HG02852 (cell line): ENCODE results near the gene NR3C2.
"Not testable (repeated sequence)": the region's sequence is repeated elsewhere in the genome, so short reads cannot be mapped to it uniquely, and the experiment has no call there.

Experiments
- ATAC-seq: cut with Tn5 transposase; IDR thresholded peaks from one replicate; pipeline ENCODE4 v1.9.1; 2021; ENCODE audit warnings: mild to moderate bottlenecking, moderate library complexity; ENCODE audit not compliant: unreplicated experiment

Gene NR3C2

DNA sequence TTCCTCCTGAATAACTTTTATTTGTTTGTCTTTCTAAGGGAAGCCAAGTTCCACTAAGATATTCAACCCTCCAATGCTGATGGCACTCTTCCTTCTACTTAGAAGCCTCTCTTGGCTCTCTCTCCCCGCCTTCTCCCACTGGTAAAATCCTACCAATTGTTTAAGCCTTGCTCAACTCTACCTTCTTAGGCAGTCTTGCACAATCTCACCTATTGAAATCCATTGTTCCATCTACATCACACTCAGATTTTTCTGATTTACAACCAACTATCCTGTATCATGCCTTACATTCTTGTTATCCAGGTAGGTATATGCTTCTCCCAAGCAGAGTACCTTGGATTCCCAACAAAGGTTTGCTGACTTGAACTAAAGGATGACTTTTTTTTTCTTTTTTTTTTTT is 69.1 kb downstream of the NR3C2 start:
- no peak for ATAC-seq

DNA sequence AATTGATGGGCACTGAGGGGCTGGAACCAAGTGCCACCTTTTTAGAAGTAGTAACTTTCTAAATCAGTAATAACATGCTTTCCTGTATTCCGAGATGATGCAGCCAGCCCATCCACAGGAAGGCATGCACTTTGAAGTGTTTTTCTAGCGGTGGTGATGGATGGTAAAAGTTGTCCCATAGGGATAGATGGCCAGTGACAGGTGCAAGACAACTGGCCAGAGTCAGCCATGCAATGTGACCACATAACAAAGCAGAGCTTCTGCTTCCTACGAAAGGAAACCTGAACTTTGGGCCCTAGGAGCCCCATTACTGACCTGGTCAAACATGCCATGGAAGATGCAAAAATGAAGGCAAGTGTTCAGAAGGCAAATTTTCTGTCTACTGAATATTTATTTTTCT is 72.3 kb downstream of the NR3C2 start:
- ATAC-seq, result no peak

DNA sequence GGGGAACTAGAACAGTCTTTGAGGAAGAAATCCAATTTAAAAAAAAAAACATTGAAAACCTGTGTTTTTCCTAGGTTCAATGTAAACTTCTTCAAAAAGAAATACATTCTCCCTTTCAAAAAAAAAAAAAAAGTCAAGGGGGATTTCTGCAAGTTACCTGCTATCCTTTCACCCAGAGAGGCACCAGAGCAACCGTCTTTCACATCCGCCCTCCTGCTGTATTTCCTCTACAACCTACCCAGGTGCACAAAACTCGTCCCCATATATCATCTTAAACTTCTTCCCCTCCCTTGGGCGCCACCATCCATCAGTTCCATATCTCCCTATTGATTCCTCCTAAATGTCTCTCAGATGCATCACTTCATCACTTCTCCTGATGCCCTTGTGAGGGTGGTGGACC is 74.5 kb downstream of the NR3C2 start:
- ATAC-seq, result no peak

DNA sequence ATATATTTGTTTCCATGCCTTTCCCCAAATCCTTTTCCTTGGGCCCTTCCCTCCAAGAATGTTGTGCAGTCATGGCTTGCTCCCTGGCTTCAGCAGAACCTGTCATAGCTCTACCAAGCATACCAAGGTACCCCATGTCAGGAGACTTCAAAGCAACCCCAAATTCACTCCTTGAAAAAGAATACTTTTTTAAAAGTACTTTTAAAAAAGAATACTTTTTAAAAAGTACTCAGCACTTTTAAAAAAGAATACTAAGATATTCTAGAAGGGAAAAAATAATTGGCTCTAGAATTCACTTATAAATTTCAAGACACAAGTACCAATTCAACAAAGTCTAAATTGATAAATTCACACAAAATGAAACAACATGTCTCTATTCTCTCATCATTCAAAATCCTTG is 76.0 kb downstream of the NR3C2 start:
- no peak for ATAC-seq

DNA sequence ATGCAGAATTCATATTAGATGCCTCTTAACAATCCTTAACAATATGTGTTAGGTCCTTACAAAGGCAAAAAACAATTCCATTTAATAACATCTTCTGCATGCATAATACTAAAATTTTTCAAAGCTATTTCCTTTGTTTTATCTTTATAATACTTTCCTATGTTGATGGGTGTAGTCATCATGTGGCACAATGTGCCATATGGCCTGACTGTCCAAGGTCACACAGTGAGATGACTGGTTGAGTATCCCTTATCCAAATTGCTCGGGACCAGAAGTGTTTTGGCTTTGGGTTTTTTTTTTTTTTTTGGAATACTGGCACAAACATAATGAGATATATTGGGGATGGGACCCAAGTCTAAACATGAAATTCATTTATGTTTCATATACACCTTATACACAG is 77.7 kb downstream of the NR3C2 start:
- ATAC-seq, result no peak

DNA sequence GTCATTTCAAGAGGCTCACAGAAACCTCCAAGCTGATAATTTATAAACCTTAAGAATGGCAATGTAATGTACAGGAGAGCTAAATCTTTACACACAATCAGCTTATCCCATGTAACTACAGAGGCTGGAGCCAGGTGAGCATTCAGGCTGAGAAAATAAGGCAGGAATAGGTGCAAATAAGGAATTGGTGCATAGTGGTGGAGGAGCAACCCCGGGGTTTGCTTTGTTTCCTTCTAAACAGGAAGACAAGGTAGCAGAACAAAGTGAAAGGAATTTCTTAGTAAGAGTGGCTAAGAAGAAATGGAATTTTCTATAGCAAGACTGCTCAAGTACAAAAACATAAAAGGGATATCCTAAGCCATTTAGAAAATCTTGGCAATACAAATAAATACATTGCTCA is 82.4 kb downstream of the NR3C2 start:
- ATAC-seq, result no peak

DNA sequence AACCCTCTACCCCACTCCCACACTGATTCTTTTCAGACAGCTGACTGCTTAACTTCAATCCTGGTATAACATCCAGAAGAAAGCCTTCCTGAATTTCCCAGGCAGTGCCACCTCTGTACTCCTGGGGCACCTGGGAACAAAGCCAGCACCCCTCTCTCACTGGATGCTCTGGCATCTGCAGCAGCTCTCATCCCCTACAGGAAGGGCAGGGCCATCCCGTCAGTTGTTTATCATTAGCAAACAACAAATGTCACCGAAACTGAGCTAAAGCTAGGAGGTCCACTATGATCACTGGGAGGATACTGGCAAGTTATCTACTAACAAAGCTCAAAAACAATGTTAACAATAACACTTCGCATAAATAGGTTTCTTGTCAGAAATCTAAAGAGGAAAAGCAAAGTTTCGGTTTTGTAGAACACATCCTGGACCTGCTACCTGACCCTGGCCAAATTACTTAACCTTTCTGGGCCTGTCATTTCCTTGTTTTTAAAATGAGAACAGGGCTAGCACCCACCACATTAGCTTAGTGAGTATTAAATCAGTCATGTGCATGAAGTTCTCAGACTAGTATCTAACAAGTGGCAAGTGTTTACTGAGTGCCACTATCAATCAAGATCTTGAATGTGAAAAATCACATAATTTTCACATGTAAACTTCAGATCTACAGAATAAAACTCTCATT is 86.6 kb downstream of the NR3C2 start:
- no peak for ATAC-seq

DNA sequence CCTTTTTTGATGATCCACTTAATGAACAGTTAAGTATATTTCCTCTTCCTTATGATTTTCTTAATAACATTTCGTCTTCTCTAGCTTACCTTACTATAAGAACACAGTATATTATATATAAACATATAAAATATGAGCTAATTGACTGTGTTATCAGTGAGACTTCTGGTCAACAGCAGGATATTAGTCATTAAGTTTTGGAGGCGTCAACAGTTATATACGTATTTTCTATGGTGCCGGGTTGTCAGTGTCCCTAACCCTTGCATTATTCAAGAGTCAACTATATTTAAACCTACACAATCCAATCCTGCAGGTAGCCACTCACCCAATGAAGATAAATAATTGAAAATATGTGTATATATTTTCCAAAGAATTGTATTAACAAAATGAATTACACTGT is 88.0 kb downstream of the NR3C2 start:
- ATAC-seq, result no peak

DNA sequence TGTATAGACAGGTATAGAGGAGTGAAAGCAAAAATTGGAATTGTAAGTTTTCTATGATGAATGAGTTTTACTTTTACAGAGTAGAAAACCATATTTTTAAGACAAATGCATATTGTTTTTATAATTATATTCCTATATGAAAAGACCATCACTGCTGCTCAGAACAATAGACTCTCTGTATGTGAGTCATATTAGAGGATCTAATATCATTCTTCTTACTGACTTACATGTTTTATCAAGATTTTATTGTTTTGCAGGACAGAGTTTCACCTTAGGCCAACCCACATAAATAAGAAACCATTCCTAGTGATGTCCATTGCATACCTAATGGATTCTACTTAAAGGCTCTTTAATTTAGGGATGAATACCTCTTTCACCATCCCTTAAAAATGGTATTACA is 88.6 kb downstream of the NR3C2 start:
- no peak for ATAC-seq

DNA sequence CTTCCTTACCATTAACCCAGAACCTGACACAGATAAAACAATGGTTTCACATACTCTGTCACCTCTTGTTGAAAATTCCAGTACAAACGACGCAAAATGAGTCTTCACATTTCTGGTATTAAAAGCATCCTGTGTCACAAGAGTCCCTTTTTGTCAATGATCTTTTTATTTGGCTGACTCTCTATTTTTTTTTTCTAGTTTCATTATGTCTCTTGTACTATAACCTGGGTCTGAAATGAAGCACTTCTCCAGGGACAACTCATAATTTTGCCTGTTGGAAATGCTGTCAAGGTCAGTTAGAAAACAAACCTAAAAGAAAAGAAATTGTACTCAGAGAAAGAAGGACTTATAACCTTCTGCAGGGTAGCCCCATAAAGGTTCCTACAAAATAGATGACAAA is 93.1 kb downstream of the NR3C2 start:
- no peak for ATAC-seq

DNA sequence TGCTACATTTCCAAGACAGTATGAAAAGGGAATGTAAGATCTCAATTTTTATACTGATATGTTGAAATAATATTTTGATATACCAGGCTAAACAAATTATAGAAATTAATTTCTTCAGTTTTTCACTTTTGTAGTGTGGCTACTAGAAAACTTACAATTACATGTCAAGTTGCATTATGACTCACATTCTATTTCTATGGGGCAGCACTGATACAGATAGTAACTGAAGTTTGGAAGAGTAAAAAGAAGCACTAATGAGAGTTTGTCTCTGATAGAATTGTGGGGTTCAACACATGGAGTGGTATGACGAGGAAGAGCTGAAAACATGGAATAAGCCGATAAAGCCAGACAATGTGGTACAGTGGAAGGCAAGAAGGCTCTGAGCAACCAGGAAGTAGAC is 95.6 kb downstream of the NR3C2 start:
- ATAC-seq, result no peak

DNA sequence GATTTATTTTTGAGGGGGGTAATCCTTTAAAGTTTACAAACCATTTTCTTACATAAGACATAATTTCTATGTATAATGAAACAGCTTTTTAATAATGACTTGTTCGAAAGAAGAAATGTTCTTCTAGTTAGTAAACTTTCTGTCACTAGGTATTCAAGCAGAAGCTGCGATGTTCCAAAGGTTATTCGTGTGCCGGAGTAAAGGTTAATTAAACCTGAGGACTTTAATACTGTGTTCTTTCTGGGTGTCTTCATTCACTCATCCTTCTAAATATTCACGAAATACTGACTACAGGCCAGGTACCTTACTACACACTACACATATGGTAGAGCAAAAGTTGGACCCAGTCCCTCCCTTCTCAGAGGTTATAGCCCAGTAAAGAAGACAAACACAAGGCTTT is 96.7 kb downstream of the NR3C2 start:
- no peak for ATAC-seq

DNA sequence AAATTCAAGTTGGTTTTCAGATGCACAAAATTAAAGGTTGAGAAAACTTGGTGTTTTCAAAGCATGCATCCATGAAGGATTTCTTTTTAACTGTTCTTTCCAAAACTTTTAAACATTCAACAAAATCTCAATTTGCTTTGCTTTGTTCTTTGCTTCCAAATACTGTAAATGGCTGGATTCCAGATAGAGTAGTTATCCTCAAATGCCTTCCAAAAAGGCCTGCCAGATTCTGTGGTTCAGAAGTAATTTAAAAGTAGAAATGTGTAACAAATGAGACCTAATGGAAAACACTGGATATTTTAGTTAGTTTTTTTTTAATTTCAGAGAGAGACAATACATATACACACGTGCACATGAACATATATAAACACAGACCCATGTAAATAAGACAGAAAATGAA is 97.3 kb downstream of the NR3C2 start:
- no peak for ATAC-seq

DNA sequence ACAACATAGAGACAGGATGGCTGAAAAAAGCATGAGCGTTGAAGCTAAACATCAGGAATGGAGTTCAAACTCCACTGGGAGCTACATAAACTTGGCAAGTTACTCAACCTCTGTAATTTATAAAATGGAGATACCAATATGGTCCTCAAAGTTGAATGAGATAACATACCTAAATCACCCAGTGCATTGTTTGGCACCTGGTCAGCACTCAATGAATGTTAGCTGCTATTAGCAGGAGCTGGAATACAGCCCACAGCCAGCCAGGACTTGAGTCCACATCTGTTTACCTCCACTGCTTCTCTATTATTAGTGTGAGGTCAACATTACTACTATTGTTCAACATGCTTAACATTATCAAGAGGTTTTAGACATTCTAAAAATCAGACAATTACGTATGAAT is 97.9 kb downstream of the NR3C2 start:
- ATAC-seq, result no peak

DNA sequence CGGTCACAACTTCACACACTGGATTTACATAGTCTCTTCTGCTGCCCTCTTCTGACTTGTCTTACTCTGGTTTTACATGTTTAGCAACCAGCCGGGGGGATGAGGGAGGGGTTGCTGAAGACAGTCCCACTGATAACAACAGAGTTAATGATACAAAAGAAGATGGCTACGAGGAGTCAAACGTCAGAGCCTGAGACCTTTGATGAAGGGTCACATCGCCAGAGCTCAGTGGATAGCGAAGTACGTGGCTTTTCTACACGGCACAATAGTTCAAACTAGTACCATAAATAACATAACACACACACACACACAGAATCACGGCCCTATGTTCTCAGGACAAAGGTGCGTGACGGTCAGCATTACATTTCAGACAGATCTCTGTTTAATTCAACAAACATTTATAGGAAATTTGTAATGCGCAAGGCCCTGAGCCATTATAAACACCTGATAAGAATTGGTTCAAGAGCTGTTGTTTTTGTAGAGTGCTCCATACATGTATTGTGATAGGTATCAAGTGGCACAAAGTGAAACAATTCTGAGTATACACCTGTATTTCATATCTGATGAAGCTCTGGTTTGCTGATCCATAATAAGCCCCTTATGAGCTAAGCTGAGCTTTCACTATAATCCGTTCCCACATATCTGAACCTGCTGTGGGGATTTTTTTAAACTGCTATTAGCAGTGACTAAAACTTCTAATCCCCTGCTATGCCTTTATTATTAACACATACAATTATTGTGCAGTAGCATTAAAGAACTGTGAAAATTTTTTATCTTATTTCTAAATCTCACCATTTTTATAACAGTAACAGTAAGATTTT is 100.0 kb downstream of the NR3C2 start:
- no peak for ATAC-seq

DNA sequence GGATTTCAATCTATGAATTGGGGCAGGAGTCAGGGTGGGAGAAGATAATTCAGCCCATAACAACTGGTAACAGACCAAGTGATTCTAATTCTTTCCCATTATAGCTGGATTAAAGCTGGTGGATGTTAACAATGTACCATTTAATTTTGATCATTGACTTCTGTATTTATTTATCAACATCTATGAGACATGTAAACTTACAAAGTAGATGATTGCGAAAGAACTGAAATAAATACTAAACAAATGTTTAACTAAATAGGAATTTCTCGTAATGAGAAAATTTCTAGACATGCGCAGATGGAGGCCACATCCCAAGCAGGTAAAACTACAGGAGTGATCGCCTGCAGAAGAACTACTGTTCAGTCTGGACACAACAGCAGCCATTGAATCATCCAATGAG is 107.1 kb downstream of the NR3C2 start:
- no peak for ATAC-seq

DNA sequence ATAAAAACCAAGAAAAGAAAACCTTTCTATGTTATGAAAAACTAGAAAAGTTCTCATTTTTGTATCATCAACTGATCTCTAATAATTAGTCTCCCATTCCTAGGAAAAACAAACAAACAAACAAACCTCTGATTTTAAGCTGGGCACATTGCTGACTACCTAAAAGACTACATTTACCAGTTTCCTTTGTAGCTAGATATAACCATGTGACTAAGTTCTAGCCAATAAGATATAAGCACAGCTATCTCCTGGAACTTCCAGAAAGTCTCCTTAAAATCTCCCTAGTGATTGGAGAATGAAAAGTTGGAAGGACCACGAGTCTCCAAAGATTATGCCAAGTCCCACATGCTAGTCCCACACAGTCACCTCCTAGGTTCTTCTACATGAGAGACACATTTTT is 108.9 kb downstream of the NR3C2 start:
- ATAC-seq, result no peak

DNA sequence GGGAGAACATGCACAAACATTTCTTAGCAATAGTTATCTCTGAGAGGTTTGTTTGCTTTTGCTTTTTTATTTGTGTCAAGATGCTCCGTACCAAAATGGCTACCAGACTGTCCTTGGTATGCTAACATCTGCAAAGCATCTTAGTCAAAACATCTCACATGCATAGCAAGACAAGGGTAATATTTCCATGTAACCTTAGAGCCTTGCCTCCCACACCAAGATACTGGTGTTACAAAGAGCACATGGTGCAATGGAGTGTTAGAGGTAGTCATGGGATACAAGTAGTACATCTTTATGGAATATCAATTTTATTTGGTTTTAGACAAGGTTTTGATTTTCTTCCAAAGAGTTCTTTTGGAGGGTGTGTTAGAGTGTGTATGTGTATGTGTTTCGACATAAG is 109.7 kb downstream of the NR3C2 start:
- no peak for ATAC-seq

DNA sequence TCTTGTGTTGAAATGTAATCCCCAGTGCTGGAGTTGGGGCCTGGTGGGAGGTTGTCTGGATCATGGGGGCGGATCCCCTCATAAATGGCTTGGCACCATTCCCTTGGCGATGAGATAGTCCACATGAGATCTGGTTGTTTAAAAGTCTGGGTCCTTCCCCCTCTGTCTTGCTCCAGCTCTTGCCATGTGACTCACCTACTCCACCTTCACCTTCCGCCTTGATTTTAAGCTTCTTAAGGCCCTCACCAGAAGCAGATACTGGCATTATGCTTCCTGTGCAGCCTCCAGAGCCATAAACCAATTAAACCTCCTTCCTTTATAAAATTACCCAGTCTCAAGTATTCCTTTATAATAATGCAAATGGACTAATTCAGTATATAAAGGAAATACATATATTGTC is 111.5 kb downstream of the NR3C2 start:
- ATAC-seq, result no peak

DNA sequence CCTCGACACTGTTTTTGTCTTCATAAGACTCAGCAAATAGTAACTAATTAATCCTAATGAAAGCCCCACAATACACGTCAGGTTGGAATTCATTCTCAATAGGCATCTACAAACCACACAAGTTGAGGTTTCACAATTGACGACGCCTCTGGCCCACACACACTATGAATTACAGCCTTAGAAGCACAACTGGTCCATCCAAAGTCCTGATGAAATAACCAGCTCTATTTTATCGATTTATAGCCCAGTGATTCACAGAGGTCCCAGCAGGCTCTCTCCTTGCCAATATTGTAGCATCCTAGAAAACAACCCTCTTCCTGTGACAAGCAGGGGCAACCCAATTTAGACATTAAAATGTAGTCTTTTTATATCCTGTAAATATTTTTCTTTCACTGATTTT is 112.1 kb downstream of the NR3C2 start:
- no peak for ATAC-seq

DNA sequence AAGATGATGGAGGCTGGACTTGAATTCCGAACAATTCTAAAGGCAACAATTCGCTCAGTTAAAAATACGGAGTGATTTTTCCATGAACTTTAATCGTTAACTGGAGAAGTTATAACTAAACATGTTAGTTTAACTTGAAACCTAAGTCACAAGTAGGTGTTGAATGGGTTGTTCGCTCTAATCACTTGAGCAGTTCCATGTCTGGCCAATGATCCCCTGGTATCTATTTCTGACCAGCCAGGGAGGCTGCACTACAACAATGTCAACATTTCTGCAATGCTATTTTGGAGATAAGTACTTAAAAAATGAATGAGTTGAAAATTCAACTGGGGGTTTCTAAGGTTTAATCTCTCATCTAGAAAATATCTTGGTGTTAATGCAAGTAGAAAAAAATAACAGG is 112.5 kb downstream of the NR3C2 start:
- ATAC-seq, result no peak

DNA sequence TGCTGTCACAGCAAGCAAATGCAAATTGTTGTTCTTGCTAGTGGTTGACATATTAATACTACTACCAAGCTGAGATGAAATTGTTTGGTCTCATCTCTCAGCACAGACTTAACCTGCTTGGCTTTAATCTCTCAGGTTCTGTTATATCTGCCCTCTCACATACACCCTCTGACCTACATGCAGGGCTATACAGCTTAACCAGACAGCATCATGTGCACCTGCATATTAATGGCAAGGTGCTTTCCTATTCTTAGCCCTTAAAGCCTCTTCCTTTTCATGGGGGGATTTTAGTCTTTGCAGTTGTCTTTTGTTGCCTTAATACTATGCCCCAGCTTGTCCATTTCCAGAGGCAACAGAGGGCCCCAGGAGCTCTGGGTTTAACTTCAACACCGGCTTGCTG is 114.5 kb downstream of the NR3C2 start:
- no peak for ATAC-seq

DNA sequence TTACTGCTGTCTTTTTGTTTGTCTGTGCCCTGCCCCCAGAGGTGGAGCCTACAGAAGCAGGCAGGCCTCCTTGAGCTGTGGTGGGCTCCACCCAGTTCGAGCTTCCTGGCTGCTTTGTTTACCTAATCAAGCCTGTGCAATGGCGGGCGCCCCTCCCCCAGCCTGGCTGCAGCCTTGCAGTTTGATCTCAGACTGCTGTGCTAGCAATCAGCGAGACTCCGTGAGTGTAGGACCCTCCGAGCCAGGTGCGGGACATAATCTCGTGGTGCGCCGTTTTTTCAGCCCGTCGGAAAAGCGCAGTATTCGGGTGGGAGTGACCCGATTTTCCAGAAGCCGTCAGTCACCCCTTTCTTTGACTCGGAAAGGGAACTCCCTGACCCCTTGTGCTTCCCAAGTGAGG is 118.9 kb downstream of the NR3C2 start:
- ATAC-seq, result not testable (repeated sequence)
